Measurements from ENCODE around the gene IFT88.
"Not testable (repeated sequence)": the region's sequence is repeated elsewhere in the genome, so short reads cannot be mapped to it uniquely, and the experiment has no call there.

Gene IFT88

GRCh38 chr13:20633802-20634201, 66.8 kb downstream of the IFT88 start:
- no peak for DNase-seq

- no peak for DNase-seq
These were observed 69.1 kb downstream of the IFT88 start for GRCh38 chr13:20636079-20636478.

DNA sequence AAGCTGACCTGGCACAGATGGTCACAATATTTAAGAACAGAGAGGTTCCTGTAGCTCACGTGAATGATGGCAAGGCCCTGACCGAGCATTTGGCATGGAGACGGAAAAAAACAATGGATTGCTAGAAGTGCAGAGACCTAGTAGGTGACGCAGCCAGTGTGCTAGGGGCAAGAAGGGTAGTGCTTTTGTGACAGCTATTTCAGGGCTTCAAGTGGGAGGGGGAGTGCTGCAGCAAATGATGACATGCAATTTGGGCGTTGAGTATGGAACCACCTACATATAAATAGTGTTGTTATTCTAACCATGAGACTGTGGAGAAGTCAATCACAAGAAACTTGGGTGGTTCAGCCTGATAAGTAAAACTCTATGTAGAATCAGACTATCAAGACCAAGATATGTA, 70.9 kb downstream of the IFT88 start:
- no peak for DNase-seq

DNA sequence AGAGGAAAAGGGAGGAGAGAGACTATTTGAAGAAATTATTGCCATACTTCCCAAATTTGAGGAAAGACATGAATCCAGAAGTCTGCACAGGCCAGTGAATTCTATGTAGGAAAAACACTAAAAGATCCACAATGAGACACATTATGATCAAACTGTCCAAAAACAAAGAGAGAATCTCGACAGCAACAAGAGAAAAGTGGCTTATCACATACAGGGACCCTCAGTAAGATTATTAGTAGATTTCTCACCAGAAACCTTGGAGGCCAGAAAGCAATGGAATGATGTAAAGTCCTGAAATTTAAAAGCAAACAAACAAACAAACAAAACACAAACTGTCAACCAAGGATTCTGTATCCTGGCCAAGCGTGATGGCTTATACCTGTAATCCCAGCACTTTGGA, 80.8 kb downstream of the IFT88 start:
- DNase-seq, result no peak

DNA sequence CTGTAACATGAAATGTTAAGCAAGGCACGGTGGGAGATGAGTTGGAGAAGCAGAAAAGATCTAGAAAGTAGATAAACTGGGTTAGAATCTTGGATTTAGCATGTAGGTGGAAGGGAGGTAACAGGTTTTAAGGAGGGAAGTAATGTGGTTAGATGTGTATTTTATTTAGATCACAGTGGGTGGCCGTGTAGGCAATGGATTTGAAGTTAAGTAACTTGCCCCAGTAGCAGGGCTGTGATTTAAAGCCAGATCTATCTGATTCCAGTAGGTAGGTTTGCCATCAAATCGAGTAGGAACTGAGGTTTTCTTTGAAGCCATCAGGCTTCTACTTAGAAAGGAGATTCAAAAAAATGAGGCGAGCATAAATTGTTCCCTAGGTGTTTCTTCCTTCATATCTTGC, 86.0 kb downstream of the IFT88 start:
- DNase-seq, result no peak

- no peak for DNase-seq
These were observed 87.2 kb downstream of the IFT88 start for GRCh38 chr13:20654156-20654555.

DNA sequence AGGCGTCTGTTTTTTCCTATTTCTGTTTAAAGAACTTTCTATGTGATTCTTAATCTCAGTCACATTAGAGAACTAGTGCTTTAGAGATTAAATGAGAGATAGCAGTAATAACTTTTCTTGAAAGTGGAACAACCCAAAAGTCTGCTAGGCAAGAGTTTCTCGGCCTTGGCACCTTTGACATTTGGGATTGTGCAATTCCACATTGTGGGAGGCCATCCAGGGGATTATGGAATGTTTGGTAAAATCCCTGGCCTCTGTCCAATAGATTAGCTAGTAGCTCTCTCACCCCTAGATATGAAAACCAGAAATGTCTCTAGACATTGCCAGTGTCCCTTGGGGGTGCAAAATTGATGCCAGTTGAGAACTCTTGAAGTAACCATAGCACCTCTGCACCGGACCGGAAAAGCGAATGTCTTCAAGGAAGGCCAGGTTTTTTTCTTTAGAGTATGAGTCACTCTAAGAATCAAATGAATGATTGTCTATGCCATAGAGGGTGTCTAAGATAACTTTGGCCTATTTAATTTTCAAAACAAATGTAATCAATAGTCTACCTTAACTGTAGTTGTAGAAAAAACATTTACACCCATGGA, 91.6 kb downstream of the IFT88 start:
- no peak for DNase-seq

GRCh38 chr13:20664351-20664750, 97.4 kb downstream of the IFT88 start:
- DNase-seq, result no peak

GRCh38 chr13:20666948-20667347, 100.0 kb downstream of the IFT88 start:
- DNase-seq, result no peak

DNA sequence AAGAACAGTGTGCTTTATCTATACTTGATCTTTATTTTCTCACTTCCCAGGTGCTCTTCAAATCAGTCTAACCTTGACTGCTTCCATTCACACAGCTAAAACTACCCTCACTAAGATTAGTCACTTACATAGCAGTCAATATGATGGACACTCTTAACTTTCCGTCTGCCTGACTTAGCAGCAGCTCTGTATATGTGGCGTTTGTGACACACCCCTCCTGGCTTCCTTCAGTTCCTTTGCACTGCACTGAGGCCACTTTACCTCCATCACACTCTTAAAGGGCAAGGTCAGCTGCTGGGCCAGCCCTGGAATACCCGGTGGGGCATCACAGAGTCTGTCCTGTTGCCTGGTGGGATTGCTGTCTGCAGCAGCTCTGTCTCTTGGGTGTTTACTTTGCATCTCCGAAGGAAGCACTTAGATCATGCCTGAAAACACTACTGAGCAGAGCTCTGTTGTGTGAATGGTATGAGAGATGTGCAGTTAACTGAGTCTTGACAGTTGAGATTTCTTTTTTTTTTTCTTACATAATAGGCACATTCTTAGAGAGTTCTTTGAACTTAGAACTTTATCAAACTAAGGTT, 101.0 kb downstream of the IFT88 start:
- DNase-seq, result no peak

DNA sequence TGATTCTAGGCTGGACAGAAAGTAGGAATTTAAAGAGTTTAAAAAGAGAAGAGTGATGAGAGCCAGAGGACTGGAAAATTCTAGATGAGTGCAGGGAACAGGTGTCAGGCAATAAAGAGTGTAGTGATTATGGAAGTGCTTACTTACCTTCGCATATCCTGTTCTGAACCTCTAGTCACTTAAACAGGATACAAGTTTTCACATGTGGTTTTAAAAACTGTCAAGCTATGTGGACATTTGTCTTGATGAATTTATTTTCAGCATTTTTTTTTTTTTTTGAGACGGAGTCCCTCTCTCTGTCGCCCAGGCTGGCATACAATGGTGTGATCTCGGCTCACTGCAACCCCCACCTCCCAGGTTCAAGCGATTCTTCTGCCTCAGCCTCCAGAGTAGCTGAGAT, 102.2 kb downstream of the IFT88 start:
- no peak for DNase-seq

DNA sequence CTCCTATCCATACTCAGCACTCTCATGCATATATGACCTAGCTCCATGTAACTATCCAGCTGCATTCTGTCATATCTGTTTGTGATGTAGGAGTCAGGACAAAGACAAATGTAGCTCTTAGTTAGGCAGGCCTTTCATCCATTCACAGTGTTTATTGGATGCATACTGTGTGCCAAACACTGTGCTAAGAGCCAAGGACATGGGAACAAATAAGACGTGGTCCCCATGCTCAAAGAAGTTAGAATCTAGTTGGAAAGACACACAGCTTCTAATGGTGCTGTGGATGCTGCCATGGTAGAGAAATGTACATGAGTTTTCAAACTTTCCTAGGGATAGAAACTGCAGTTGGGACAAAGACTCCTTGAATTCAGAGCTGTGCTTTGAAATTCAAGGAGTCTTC, 104.8 kb downstream of the IFT88 start:
- no peak for DNase-seq

GRCh38 chr13:20672772-20673171, 105.8 kb downstream of the IFT88 start:
- DNase-seq, result no peak

DNA sequence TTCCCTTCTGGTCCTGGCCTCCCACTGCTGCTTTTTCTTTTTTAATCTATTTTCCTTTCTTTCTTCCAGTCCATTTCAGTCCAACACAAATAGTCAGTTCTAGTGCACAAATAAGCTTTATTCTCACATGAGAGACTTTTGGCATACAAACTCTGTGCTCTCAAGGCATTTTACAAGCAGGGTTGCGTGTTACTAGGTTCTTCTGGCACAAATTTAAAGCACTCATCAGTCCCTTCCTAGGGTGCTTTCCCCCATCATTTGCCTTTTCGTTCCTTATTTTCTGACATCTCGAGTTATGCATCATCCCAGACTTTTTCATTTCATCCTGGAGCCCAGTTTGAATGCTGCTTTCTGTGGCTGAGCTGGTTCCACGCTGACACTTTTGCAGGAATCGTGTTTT, 106.8 kb downstream of the IFT88 start:
- DNase-seq, result no peak

DNA sequence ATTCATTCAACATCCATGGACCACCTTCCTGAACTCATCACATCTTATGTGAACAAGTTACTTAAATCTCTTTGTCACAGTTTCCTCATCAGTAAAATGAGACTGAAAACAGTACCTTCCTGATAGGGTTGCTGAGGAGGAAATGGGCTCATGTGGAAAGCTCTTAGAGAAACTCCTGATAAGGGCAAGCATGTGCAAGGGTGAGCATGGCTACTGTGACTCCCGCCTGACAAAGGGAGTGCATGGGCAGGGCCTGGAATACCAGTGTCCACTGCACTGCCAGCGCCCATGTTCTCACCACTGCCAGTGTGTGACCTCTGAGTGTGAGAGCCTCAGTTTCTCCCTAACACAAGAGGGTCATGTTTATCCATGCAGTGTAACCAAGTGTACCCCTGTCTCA, 109.3 kb downstream of the IFT88 start:
- no peak for DNase-seq

DNA sequence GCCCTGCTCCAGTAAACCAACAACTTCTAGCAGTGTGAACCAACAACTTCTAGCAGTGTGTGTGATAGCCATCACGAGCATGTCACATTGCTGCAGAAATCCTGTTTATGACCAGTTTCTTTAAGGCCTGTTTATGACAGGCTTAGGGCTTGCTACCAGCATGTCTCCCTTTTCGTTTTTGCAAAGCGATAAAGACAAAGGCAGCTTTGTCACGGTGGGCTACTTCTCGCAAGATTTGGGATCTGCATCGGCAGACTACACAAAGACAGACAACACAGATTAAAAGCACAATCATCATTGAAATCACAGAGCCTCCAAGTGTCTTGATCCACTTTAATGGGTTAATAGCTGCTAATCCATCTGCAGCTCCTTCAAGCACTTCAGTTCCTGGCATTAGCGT, 111.6 kb downstream of the IFT88 start:
- DNase-seq, result not testable (repeated sequence)

DNA sequence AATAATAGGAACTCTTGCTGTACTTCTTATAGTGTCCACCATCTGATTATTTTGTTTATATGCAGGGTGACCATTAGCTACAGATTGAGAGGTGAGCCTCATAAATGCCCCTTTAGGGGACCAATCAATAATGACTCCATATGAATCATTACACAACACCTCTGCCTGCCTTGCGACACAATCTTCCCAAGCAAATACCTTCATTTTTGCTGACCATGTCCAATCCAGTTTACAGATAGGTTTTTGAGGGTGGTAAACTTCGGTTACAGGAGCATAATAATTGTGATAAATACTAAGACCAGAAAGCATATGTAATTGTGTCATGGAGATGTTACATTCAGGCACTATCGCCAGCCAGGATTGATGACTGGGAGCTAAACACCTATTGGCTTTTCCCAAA, 112.9 kb downstream of the IFT88 start:
- DNase-seq, result no peak

- no peak for DNase-seq
These were observed 113.6 kb downstream of the IFT88 start for GRCh38 chr13:20680416-20681080.

GRCh38 chr13:20681481-20681880, 114.5 kb downstream of the IFT88 start:
- DNase-seq, result not testable (repeated sequence)

DNA sequence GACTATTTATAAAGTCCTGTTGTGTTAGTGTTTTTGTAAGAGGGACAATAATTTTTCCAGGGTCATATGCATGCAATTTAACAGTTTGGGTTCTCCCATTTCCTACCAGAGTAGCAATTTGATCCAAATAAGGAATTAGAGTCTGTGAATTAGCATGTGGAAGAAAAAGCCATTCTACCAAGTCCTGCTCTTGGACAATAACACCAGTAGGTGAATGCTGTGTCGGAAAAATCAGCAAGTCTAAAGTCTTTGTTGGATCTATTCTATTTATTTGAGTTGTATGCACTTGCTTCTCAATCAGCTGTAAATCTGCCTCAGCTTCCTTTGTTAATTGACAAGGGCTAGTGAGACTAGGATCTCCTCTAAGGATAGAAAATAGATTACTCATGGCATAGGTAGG, 115.1 kb downstream of the IFT88 start:
- no peak for DNase-seq

GRCh38 chr13:20684041-20684440, 117.1 kb downstream of the IFT88 start:
- DNase-seq, result no peak

- DNase-seq, result no peak
These were observed 117.6 kb downstream of the IFT88 start for GRCh38 chr13:20684546-20684945.

DNA sequence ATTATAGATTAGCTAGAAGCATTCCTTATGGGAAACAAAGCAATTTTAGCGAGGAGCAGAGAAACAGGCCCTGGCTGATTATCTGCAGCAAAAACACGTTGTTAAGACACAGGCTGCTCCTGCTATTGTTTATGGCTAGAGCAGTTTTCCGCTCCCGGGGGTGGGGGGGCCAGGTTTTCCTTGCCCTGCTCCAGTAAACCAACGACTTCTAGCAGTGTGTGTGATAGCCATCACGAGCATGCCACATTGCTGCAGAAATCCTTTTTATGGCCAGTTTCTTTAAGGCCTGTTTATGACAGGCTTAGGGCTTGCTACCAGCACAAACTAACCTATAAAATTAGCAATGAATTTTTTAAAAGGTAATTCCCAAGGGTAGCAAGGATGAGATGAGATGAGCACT, 118.1 kb downstream of the IFT88 start:
- DNase-seq, result no peak

DNA sequence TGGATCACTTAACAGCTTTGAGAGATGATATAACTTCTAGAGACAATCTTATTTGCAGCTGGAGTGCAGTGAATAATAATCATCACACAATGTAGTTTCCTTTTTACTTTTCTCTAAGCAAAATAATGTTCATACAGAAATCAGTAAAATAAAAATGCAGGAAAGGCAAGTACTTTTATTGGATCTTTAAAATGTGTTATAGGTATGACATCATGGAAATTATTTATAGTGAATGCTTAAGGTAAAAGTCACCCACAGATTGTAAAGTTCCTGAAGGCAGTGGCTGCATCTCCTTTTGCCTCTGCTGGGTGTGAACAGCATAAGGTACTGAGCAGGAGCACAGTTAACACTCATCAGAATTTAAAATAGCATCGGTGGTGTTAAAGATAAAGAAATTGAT, 119.2 kb downstream of the IFT88 start:
- no peak for DNase-seq

All from bone marrow (tissue), 2 donors.